H1 (cell line): Measurements from ENCODE around the gene CDK7.
"Not testable (repeated sequence)": the region's sequence is repeated elsewhere in the genome, so short reads cannot be mapped to it uniquely, and the experiment has no call there.

Experiments
- BACH1 ChIP-seq: IDR thresholded peaks from 2 replicates; pipeline ENCODE4 v1.6.1; 2012; ENCODE audit warnings: low read length, improper control_type of control experiment
- EP300 ChIP-seq, 2 experiments: IDR thresholded peaks; 1 replicate in 1 of 2; 2 replicates in 1 of 2; pipeline ENCODE4 v1.6.1; 2011 to 2012; ENCODE audit warnings: low read depth in 2 of 2, low read length in 2 of 2, mild to moderate bottlenecking in 2 of 2, borderline replicate concordance in 1 of 2, inconsistent platforms in 1 of 2, moderate library complexity in 1 of 2
- EZH2 ChIP-seq: fragments of 200-600 bp; sonication (generic); IDR thresholded peaks from 2 replicates; pipeline ENCODE4 v1.7.1; 2012; ENCODE audit warnings: low read depth, mild to moderate bottlenecking, moderate library complexity, low read length, inconsistent platforms; ENCODE audit not compliant: severe bottlenecking
- HDAC2 ChIP-seq, 2 experiments: fragments of 300-600 bp in 1 of 2; sonication (generic) in 1 of 2; IDR thresholded peaks; 2 replicates each; pipeline ENCODE4 v1.6.1; 2011 to 2012; ENCODE audit warnings: low read depth in 2 of 2, low read length in 2 of 2, mild to moderate bottlenecking in 2 of 2, moderate library complexity in 2 of 2, borderline replicate concordance in 1 of 2, inconsistent platforms in 1 of 2
- POLR2A ChIP-seq, 2 experiments: IDR thresholded peaks; 1 replicate in 1 of 2; 2 replicates in 1 of 2; pipeline ENCODE4 v1.6.1; 2011; ENCODE audit warnings: low read depth in 2 of 2, low read length in 2 of 2, mild to moderate bottlenecking in 2 of 2; ENCODE audit errors: control extremely low read depth in 1 of 2
- RAD21 ChIP-seq, 2 experiments: IDR thresholded peaks in 1 of 2; conservative IDR thresholded peaks in 1 of 2; 2 replicates each; pipeline ENCODE4 v1.6.1; 2011; ENCODE audit warnings: low read depth in 2 of 2, low read length in 2 of 2, improper control_type of control experiment in 1 of 2, inconsistent platforms in 1 of 2, mild to moderate bottlenecking in 1 of 2, moderate library complexity in 1 of 2
- RFX5 ChIP-seq: IDR thresholded peaks from 2 replicates; pipeline ENCODE4 v1.6.1; 2011; ENCODE audit warnings: low read depth, low read length, improper control_type of control experiment, borderline replicate concordance
- SP2 ChIP-seq: IDR thresholded peaks from 2 replicates; pipeline ENCODE4 v1.6.1; 2012; ENCODE audit warnings: mild to moderate bottlenecking, low read length, inconsistent platforms
- SUZ12 ChIP-seq: fragments of 200-600 bp; sonication (generic); IDR thresholded peaks from 2 replicates; pipeline ENCODE4 v1.6.1; 2012; ENCODE audit warnings: mild to moderate bottlenecking, inconsistent platforms, low read length, moderate library complexity, mixed read lengths
- TAF1 ChIP-seq: IDR thresholded peaks from 2 replicates; pipeline ENCODE4 v1.6.1; 2011; ENCODE audit warnings: mild to moderate bottlenecking, low read depth, low read length
- TCF12 ChIP-seq: IDR thresholded peaks from 2 replicates; pipeline ENCODE4 v1.6.1; 2011; ENCODE audit warnings: low read depth, mild to moderate bottlenecking, low read length
- TF ChIP-seq, protein P1 (sequence below), 3 experiments: IDR thresholded peaks; 1 replicate in 2 of 3; 2 replicates in 1 of 3; pipeline versions ENCODE4 v1.5.1 to v1.6.1; 2011; ENCODE audit warnings: low read length in 3 of 3, mild to moderate bottlenecking in 3 of 3, inconsistent platforms in 2 of 3, low read depth in 1 of 3, moderate library complexity in 1 of 3; ENCODE audit not compliant: insufficient read depth in 1 of 3; ENCODE audit errors: control extremely low read depth in 1 of 3
- TF ChIP-seq, protein P2 (sequence below): IDR thresholded peaks from 2 replicates; pipeline ENCODE4 v1.6.1; 2011; ENCODE audit warnings: low read length, improper control_type of control experiment
- TF ChIP-seq, protein P3 (sequence below): IDR thresholded peaks from 2 replicates; pipeline ENCODE4 v1.6.1; 2011; ENCODE audit warnings: low read depth, mild to moderate bottlenecking, low read length; ENCODE audit not compliant: insufficient read depth

DNA sequence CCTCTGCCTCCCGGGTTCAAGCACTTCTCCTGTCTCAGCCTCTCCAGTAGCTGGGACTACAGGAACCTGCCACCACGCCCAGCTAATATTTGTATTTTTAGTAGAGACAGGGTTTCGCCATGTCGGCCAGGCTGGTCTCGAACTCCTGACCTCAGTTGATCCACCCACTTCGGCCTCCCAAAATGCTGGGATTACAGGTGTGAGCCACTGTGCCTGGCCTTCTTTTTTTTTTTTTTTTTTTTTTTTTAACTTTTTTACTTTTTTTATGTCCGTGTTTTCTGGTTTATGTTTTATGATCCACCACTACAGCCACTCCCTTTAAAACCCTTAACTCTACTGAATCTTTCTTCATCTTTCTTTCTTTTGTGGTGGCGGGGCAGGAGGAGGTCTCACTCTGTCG is 2.0 kb downstream of the CDK7 start:
- not testable (repeated sequence) for TF ChIP-seq HDAC2 (IDR thresholded peaks at IDR 0.05; ENCODE audit: borderline replicate concordance in 1 of 2, low read depth in 2 of 2, low read length in 2 of 2); SUZ12; BACH1; RAD21 (IDR thresholded peaks at IDR 0.05 in 1 of 2, conservative IDR thresholded peaks at IDR 0.05 in 1 of 2; ENCODE audit: low read depth in 2 of 2, low read length in 2 of 2); RFX5; POLR2A (IDR thresholded peaks at IDR 0.05; ENCODE audit: control extremely low read depth in 1 of 2, low read depth in 2 of 2, low read length in 2 of 2); SP2; EZH2; TCF12; EP300 (IDR thresholded peaks at IDR 0.05; ENCODE audit: borderline replicate concordance in 1 of 2, low read depth in 2 of 2, low read length in 2 of 2); TAF1
- TF ChIP-seq, protein P1, sequence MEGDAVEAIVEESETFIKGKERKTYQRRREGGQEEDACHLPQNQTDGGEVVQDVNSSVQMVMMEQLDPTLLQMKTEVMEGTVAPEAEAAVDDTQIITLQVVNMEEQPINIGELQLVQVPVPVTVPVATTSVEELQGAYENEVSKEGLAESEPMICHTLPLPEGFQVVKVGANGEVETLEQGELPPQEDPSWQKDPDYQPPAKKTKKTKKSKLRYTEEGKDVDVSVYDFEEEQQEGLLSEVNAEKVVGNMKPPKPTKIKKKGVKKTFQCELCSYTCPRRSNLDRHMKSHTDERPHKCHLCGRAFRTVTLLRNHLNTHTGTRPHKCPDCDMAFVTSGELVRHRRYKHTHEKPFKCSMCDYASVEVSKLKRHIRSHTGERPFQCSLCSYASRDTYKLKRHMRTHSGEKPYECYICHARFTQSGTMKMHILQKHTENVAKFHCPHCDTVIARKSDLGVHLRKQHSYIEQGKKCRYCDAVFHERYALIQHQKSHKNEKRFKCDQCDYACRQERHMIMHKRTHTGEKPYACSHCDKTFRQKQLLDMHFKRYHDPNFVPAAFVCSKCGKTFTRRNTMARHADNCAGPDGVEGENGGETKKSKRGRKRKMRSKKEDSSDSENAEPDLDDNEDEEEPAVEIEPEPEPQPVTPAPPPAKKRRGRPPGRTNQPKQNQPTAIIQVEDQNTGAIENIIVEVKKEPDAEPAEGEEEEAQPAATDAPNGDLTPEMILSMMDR (IDR thresholded peaks at IDR 0.05; ENCODE audit: control extremely low read depth in 1 of 3, insufficient read depth in 1 of 3, low read depth in 1 of 3, low read length in 3 of 3), result not testable (repeated sequence)
- TF ChIP-seq, protein P2, sequence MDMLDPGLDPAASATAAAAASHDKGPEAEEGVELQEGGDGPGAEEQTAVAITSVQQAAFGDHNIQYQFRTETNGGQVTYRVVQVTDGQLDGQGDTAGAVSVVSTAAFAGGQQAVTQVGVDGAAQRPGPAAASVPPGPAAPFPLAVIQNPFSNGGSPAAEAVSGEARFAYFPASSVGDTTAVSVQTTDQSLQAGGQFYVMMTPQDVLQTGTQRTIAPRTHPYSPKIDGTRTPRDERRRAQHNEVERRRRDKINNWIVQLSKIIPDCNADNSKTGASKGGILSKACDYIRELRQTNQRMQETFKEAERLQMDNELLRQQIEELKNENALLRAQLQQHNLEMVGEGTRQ, result not testable (repeated sequence)
- TF ChIP-seq, protein P3, sequence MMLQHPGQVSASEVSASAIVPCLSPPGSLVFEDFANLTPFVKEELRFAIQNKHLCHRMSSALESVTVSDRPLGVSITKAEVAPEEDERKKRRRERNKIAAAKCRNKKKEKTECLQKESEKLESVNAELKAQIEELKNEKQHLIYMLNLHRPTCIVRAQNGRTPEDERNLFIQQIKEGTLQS, result not testable (repeated sequence)
